GM18868 (cell line): ENCODE measurements around the gene MED15.
"Not testable (repeated sequence)": the region's sequence is repeated elsewhere in the genome, so short reads cannot be mapped to it uniquely, and the experiment has no call there.

ENCODE experiments used
- ATAC-seq: cut with Tn5 transposase; IDR thresholded peaks from one replicate; pipeline ENCODE4 v1.9.1; 2021; ENCODE audit warnings: mild to moderate bottlenecking, moderate library complexity; ENCODE audit not compliant: unreplicated experiment

MED15 gene

DNA sequence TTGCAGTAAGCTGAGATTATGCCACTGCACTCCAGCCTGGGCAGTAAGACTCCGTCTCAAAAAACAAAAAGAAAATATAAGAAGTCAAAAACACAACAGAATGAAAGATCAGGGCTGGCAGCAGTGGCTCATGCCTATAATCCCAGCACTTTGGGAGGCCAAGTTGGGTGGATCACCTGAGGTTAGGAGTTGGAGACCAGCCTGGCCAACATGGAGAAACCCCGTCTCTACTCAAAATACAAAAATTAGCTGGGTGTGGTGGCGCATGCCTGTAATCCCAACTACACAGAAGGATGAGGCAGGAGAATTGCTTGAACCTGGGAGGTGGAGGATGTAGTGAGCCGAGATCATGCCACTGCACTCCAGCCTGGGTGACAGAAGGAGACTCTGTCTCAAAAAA is 87.1 kb downstream of the MED15 start:
- not testable (repeated sequence) for ATAC-seq

DNA sequence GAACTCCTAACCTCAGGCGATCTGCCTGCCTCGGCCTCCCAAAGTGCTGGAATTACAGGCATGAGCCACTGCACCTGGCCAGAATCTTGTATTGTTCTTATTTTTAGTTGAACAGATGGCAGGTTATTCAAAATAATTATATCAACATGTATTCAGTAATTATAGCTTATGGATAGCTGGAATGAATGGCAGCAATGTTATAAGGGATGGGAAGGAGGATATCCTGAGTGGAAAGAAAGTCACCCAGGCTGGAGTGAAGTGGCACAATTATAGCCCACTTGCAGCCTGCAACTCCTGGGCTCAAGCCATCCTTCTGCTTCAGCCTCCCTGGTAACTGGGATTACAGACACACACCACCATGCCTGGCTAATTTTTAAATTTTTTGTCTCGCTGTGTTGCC is 88.1 kb downstream of the MED15 start:
- no peak for ATAC-seq

DNA sequence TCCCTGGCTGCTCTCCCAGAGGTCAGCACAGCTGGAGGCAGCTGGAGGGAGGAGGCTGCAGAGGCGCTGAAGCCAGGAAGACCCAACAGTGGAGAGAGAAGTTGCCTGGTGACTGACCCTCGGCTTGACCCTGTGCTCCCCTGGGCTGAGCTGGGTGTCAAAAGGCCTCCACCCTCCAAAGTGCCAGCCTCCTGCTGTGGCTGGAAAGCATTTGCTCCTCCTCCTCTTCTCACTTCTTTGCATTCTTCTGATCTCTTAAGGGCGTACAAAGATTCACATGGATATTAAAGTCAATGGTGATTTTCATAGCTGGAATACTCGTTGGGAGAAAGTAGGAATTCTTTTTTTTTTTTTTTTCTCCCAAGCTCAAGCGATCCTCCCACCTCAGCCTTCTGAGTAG is 91.7 kb downstream of the MED15 start:
- ATAC-seq: no peak

DNA sequence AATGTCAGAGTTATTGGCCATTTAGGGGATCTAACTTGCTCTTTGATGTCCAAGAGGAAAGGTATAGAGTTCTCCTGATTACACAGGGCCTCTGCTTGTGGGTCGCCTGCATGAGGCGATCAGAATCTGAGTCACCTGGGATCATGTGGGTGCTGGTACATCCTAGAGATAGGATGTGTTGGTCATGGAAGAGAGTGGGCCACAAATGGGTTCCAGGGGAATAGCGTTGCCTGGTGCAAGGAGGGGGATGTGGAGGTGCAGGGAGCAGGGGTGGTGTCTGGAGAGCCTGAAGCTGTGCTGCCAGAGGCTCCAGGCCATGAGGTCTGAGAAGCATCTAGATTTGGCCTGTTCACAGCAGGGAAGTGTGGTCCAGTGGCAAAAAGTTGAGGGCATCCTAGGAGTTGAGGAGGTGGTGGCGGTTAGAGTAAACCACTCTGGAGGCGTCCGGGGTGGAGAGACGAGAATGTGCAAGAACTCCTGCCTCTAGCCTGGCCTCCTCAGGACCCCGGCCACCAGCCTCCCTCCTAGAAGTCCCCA is 92.8 kb downstream of the MED15 start:
- no peak for ATAC-seq

DNA sequence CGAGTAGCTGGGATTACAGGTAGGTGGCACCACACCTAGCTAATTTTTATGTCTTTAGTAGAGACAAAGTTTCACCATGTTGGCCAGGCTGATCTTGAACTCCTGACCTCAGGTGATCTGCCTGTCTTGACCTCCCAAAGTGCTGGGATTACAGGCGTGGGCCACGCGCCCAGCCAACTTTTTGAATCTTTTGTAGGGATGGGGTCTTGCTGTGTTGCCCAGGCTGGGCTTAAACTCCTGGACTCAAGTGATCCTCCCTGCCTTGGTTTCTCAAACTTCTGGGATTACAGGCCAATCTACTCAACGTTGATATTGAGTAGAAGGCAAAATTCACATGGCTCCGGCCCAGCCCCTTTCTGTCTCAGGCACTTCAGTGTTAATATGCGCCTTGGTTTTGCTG is 93.9 kb downstream of the MED15 start:
- ATAC-seq: no peak

DNA sequence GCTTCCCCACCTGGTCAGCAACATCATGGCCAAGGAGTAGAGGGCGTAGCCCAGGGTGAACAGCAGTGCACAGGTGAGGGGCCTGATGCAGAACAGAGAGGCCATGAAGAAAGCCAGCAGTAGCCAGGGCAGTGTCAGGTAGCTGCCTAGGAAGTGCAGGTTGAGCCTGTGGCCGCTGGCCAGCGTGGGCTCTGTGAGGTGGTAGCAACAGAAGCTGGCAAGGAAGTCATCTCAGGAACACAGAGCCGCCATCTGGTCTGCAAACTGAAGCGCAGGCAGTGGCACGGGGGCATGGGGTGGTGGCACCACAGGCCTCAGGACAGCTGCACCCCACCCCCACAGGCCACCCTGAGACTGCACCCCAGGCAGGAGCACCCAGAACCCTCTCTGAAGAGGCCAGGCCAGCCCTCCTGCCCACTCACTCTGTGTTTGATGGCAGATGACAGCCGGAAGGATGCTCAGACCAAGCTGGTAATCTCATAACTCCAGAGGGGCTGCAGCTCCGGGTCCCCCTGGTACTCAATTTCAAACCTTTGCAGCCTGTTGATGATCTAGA is 95.3 kb downstream of the MED15 start:
- no peak for ATAC-seq

DNA sequence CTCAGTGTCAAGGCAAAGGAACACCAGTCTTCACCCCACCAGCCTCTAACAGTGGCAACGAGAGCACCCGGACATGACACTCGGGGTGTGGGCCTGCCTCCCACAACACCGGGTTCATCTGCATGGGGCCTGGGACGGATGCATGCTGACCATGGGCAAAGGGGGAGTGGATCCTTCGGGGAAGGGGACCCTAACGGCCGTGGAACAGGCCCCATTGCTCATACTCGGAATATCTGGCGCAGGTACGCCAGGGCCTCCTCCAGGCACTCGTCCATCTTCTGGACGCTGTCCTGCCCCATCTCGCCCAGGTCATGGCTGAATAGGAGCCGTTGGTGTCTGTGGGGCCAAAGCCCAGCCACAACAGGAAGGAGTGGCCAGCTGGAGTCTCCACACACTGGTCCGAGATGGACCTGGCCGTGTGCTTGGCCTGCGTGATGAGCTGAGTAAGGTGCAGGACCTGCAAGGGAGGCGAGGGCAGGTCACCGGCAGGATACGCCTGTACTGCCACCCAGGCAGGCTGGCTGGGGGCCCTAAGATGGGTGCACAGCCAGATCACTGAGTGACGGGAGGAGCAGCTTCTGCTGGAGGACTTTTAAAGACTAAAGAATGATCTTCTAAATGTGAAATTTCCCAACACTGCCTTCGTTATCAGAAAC is 96.8 kb downstream of the MED15 start:
- ATAC-seq: no peak

DNA sequence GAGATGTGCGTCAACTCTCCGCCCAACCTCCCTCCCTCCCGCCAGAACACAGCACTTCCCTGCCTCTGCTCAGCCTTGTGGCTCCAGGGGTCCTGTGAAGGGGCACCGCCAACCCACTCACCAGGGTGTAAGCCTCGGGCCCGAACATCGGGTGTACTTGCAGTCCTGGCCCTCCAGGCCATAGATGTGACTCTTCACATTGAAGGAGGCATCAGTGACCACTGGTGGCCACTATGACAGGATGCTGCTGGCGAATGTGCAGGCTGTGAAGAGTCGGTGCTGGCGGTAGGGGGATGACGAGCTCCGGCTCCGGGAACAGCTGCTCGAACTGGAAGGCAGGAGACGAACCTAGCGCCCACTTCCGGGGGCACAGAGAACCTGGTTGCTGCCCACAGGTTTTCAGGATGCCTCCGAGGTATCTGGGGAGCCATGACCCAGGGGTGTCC is 97.4 kb downstream of the MED15 start:
- no peak for ATAC-seq

DNA sequence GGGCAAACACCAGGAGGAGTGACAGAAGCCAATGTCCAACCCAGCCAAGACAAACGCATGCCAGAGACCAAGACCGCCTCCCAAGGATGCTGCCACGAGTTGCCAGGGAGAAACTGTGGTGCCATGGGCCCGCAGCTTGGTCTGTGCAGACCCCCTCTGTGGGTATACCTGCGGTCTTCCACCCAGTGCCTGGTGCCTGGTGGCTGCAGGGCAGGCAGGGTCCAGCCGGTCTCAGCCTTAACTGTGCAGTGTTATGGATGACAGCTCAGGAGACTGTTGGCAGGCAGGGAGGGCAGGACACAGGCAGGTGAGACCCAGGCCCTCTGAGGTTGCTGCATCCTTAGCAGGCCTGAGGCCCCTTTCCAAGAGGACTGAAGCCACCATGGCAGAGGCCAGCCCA is 97.9 kb downstream of the MED15 start:
- ATAC-seq: no peak

DNA sequence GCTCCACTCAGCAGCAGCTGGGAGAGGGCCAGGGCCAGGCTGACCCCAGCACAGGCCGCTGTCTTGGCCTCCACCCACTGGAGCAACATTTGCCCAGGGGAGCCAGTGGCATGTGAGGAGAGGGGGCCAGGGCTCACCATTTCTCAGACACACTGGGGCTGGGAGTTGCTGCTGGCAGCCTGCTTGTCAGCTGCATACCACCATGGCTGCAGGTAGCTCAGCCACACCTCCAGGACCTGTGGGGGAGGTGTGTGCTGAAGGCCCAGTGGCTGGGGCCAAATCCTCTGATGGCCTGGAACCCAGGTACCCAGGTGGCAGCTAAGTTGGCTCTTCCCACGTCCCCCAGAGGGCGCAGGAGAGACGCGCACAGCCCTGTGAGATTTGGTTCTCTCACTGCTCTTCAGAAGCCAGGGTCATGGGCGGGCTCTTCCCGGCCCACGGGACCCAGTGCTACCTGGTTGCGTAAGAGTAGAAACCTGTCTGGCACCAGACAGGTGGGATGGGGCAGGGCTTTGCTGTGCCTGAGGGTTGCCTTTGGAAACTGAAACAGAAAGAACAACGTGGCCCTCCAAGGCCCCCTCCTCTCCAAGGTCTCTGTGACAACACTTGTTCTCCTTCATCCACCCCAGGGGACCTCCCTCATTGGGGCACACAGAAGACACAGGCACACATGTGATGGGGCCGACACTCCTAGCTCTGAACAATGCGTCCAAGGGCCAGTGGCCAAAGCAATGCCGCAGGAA is 98.8 kb downstream of the MED15 start:
- no peak for ATAC-seq

DNA sequence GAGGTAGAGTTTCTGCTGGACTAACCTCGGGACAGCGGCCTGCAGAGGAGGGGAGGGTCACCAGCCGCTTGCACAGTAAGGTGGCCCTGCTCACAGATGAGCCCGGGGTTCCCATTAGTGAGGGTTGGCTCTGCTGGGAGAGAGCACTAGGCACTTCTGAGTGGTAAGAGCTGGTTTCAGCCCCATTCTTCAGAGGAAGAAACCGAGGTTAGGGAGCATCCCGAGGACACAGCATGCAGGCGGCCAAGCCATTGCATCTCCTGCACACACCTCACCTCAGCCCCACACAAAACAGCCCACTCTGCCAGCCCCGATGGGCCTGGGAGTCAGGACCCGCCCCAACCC is 99.3 kb downstream of the MED15 start:
- ATAC-seq: no peak

DNA sequence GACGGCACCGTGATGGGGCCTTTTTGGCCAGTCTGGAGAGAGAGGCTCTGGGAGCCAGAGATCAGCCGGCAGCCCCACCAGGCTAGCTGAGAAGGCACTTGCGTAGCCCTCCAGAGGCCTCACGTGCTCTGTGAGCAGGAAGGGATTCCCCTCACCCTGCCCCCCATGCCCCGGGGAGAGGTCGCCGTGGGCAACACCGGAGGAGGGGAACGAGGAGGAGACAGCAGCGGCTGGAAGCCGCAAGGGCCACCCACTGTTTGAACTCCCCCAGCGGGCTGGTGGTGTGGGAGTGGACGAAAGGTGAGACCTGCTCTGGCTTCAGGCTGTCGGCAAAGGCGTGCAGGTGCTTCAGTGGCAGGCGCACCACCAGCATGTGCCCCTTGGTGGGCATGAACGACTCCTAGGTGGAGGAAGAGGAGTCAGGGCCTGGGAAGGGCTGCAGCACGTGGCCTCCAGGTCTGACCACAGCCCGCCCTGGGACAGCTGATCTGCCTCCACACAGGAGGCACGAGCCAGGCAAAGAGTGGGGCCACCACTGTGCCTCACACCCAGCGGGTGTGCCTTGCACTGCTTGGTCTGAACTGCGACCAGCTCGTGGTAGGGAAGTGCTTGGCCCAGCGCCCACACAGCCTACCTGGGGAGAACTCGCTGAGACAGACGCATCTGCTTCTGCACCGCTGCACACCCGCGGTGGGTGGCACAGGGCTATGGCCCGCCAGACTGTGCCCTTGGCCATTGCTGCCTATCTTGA is 99.9 kb downstream of the MED15 start:
- no peak for ATAC-seq

DNA sequence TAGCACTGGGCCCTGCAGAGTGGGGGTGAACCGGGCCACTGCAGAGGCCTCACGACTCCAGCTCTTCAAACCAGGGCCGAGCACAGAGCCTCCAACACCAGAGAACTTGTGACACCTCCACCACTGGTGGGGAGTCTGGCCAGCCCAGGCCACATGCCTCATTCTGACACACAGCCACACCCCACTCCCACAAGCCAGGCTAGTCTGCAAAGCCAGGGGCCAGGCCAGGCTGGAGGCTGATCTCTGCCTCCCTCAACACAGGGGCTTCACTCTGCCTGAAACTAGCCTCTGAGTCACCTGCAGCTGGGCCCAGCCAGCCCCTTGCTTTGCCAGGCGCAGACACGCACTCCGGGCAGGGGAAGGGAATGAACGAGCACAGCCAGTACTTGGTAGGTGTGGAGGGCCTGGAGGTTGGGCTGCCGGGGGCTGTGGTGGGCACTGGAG is 102.9 kb downstream of the MED15 start:
- no peak for ATAC-seq

DNA sequence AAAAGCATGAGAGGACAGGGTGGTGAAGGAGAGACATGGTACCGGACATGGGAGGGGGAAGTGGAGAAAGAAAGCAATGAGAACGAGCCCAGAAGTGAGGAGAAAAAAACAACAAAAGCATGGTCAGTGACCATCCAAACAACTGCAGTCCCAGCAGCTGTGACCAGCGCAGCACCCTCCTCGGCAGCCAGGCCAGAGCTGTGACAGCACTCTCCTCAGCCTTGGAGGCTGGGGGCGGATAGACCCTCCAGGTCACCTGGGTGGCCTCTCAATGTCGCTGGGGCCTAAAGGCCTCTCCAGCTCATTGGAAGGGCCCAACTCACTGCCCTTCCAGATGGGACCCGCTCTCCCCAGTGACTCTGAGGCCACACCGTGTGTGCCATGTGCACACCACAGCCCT is 103.3 kb downstream of the MED15 start:
- no peak for ATAC-seq

DNA sequence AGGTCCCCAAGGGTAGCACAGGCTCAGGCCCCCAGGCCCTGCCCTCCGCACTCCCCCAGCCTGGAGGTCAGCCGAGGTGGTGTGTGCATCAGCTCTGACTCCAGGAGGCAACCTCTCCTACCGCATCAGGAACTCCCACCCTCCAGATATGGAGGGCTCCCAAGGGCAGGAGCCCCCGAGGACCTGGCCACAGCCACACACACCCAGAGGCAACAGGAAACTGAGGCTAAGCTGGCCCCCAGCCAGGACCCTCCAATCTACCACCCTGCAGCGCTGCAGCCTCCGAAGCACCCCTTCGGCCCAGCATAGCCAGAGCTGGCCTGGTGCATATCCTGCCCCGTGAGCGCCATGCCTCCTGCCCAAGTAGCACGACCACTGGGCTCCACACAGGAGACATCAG is 104.0 kb downstream of the MED15 start:
- no peak for ATAC-seq

DNA sequence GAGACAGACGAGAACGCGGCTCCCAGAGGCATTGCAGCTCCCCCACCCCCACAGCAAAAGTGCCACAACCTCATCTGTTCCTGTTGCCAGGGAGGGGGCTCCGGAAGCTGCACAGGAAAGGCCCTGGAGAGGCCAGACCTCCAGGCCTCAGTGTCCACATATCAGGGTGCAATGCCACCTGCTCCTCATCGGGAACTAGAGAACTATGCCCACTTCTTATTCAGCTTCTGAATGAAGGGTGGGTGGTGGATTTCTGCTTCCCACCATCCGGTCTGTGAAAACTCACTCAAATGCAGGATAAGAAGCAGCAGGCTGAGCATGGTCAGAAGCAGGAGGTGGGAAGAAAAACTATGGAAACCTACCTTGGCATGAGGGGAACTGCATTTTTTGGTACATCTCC is 105.9 kb downstream of the MED15 start:
- ATAC-seq: no peak

DNA sequence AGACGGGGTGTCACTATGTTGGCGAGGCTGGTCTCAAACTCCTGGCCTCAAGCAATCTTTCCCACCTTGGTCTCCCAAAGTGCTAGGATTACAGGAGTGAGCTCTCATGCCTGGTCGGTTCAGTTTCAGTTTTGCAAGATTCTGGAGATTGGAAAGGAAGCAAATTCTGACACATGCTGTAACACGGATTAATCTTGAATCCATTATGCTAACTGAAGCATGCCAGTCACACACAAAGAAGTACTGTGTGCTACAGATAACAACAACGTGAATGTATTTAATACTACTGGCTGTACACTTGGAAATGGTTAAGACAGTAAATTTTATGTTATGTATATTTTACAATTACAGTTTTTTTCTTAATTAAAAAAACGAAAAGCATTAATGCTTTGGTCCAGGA is 107.6 kb downstream of the MED15 start:
- ATAC-seq: no peak

DNA sequence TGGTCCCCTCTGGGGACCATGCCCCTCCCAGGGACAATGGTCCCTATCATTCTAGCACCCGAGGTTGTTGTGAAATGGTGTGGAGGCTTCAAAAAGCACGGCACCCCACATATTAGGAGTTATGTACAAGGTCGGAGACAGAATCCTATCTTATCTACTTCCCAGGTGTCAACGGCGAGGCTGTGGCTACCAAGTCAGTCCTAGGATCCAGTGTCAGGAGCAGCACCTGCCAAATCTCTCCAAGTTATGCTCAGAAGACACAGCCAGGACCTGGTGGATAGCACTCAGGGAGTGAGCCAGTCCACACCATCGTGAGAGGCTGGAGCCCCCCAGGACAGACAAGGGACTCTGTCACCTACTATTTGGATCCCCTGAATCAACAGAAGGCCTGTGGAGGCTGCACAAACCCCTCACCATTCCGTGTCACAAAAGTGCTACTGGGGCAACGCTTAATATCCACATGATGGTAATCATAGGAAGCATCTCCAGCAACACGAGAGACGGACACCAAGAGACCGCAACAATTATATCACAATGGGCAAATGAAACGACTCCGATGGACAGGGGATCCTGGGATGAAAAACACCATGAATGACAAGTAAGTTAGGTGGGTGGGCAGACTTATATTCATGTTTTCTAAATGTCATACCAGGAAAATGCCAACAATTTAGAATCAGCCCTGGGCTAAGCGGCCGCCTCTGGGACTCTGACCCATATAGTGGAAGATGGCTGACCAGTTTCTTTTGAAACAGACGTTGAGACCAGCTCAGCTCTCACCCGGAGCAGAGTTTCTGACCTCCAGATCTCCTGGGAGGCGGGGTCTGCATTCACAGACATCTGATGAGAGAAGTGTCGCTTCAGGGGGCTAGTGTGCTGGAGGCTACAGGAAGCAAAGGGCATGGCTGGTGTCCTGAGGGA is 108.4 kb downstream of the MED15 start:
- no peak for ATAC-seq

DNA sequence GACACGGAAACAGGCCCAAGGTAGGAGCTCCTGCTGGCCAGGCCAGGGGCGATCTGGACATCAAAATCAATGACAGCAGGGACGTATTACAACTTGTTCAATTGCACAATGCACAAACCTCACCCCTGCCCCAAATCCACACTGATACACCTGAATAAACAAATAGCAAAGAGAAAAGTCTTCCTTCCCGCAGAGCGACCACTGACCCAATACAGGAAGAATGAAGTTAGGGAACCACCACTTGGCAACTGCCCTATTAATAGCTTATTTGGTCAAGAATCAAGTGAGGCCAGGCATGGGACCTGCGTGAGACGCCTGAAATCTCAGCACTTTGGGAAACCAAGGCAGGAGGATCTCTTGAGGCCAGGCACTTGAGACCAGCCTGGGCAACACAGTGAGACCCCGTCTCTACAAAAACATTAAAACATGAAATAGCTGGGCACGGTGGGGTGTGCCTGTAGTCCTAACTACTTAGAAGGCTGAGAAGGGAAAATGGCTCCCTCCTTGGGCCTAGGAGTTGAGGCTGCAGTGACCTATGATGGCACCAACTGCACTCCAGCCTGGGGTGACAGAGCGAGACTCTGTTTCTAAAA is 109.1 kb downstream of the MED15 start:
- no peak for ATAC-seq

DNA sequence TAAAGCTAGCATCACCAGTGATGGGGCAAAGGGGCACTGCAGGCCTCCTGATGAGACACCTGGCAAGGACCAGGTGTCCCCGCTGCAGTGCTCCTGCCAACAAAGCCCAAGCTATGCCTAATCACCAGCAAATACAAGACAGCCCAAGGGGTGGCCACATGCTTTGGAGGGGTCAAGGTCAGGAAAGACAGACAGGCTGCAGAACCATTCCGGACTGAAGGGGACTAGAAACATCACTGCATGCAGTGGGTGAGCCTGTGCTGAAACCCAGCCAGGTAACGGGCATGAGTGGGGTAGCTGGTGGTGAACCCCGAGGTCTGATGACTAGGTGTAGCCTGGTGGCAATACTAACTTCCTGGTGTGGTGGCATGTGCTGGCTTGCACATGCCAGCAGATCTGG is 111.1 kb downstream of the MED15 start:
- ATAC-seq: no peak
